Measurements from ENCODE around the gene SFXN3.

- TF ChIP-seq POLR2A (IDR thresholded peaks at IDR 0.05) (no peak), CTCF (IDR thresholded peaks at IDR 0.05) (peak in 1 of 3 donors; percentile 55)
Observed at GRCh38 chr10:101060036-101060950, 29.3 kb downstream of the SFXN3 start.

Measured in lower leg skin (tissue), 3 donors.